ENCODE data around the gene RAP1GAP2.

RAP1GAP2 gene

GRCh38 chr17:2854143-2855055, 58.2 kb downstream of the RAP1GAP2 start:
- no peak for FAIRE-seq

DNA sequence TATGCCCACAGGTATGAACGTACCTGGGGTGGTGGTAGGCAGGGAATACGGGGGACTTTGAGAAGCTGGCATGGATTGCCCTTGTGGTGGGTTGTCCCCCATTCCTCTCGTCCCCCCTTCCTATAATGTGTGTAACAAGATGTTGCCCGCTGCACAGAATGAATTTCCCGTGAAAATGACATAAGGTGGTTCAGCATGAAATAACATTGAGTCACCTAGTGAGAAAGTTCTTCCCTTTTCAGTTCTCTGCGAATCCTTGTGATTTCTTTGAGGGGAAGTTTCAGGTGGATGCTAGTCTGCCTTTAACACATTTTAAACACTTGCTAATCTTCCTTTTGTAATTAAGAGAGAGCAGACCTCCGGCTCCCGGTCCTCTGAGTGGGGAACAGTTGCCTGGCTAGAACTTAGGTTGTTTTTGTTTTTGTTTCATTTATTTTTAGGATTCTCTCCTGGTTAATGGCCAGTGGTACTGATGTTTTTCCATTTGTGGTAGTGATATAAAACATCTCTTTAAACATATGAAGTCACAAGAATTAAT, 58.9 kb downstream of the RAP1GAP2 start:
- FAIRE-seq, result no peak

- no peak for FAIRE-seq
Measured at GRCh38 chr17:2856727-2857126, 60.5 kb downstream of the RAP1GAP2 start.

DNA sequence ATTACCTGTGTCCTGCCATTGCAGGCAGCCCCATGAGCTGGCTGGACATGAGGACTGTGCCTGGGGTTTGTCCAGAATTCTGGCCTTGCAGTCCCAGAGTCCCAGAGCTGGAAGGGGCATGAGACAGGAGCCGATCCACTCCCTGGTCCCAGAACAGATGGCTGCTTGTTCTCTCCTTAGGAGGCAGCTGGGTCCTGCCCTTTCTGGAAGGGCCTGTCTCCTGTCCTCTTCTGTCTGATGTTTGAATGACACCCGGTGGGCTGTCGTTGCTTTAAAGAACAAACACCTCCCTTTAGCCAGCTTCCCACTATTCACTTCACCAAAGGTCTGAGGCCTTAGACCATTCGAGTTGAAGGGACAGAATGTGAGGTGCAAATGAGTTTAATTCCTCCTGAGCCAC, 63.8 kb downstream of the RAP1GAP2 start:
- FAIRE-seq, result no peak

DNA sequence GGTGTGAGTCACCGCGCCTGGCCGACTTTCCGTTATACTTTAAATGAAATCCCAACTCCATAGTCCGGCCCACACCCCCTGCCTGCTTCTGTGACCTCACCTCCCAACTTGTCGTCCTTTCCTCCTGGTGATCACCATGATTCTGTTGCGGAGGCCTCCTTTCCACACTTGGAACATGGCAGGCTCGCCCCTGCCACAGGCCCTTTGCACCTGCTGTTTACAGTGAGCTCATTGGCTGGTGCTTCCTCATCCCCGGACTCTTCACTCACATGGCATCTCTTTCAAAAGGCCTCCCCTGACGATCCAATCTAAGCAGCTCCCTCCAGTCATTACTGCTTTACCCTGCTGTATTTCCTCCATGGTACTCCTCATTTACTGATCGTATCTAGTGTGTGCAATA, 64.6 kb downstream of the RAP1GAP2 start:
- no peak for FAIRE-seq

GRCh38 chr17:2862197-2862596, 66.0 kb downstream of the RAP1GAP2 start:
- no peak for FAIRE-seq

- no peak for FAIRE-seq
Measured at GRCh38 chr17:2863204-2863603, 67.0 kb downstream of the RAP1GAP2 start.

- FAIRE-seq, result no peak
Measured at GRCh38 chr17:2865228-2865627, 69.0 kb downstream of the RAP1GAP2 start.

GRCh38 chr17:2867441-2868424, 71.5 kb downstream of the RAP1GAP2 start:
- no peak for FAIRE-seq

GRCh38 chr17:2869604-2870003, 73.4 kb downstream of the RAP1GAP2 start:
- no peak for FAIRE-seq

DNA sequence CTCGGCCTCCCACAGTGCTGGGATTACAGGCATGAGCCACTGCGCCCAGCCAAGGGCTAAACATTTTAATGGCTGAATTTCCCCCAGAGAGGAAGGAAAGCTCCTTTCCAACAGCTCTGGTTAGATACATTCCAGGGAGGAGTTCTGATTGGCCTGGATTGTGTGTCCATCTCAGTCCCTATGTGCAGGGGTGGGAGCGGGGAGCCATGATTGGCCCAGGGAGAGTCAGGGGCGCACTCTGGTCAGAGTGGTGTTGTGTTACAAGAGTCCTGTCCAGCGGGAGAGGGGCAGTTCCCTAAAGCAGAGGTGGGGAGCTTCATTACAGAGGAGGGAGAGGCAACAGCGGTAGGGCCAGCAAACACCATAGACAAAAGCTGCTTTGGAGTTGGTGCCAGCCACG, 75.0 kb downstream of the RAP1GAP2 start:
- FAIRE-seq, result no peak

DNA sequence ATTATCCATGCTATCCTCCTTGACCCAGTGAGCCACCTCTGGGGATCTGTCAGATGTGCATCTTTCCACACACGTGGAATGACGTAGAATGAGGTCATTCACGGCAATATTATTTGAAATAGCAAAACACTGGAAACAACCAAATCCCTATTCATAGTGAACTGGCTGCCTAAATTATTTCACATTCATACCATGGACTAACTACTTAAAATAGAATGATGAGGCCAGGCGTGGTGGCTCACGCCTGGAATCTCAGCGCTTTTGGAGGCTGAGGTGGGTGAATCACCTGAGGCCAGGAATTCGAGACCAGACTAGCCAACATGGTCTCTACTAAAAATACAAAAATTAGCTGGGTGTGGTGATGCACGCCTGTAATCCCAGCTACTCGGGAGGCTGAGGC, 75.5 kb downstream of the RAP1GAP2 start:
- no peak for FAIRE-seq

GRCh38 chr17:2872282-2872681, 76.0 kb downstream of the RAP1GAP2 start:
- FAIRE-seq, result no peak

- FAIRE-seq, result no peak
Measured at GRCh38 chr17:2874189-2874686, 78.0 kb downstream of the RAP1GAP2 start.

- no peak for FAIRE-seq
Measured at GRCh38 chr17:2875608-2876007, 79.4 kb downstream of the RAP1GAP2 start.

GRCh38 chr17:2876467-2876866, 80.2 kb downstream of the RAP1GAP2 start:
- FAIRE-seq, result no peak

- no peak for FAIRE-seq
Measured at GRCh38 chr17:2878751-2879254, 82.6 kb downstream of the RAP1GAP2 start.

- FAIRE-seq, result no peak
Measured at GRCh38 chr17:2880050-2880449, 83.8 kb downstream of the RAP1GAP2 start.

DNA sequence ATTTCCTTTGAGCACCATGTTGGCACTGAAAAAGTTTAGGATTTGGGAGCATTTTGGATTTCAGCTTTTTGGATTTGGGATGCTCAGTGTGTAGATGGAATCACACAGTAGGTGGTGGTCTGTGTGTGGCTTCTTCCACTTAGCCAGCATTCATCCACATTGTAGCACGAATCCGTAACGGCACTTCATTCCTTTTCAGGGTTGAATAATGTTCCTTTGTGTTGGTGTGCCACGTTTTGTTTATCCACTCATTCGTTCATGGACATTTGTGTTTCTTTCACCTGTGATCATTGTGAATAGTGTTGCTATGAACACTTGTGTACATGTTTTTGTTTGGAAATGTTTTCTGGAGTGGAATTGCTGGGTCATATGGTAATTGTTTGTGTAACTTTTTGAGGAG, 85.1 kb downstream of the RAP1GAP2 start:
- no peak for FAIRE-seq

GRCh38 chr17:2883544-2884213, 87.4 kb downstream of the RAP1GAP2 start:
- FAIRE-seq, result no peak

GRCh38 chr17:2885733-2886132, 89.5 kb downstream of the RAP1GAP2 start:
- FAIRE-seq, result no peak

DNA sequence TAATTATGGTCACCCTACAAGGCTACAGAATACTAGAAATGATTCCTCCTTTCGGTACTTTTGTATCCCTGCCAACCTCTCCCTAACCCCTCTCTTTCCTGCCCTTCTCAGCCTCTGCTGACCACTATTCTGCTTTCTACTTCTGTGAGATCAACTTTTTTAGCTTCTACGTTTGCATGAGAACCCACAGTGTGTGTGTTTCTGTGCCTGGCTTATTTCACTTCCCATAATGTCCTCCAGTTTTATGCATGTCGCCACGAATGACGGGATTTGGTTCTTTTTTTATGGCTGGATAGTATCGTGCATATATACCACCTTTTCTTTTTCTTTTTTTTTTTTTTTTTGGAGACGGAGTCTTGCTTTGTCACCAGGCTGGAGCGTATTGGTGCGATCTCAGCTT, 92.1 kb downstream of the RAP1GAP2 start:
- FAIRE-seq, result no peak

All from islet of Langerhans (tissue), 1 donor.